Panc1 (cell line): ENCODE results near the gene CDH10. TPM values are rescaled to one million over a fixed set of nuclear protein-coding genes. Genes with fewer than 3 reads are reported as not detected.

Experiments used
- ATAC-seq: fragments of 200-7000 bp; cut with Tn5 transposase; 2 replicates; pipeline ENCODE4 v1.9.1; 2020; ENCODE audit warnings: mild to moderate bottlenecking, moderate library complexity
- BruUV-seq: library from RNA; stranded (reverse); fragments of 400-500 nt; replicated peaks from 2 replicates; lab custom pipeline; 2021; lab: Mats Ljungman, UMichigan
- CTCF ChIA-PET: fragments of 300-600 bp; sonication (Branson Sonifier 250); formaldehyde crosslinking; loops from one replicate; lab custom pipeline; 2022; ENCODE audit warnings: antibody characterized with exemption; lab: Charles Lee
- POLR2A ChIA-PET: fragments of 300-600 bp; sonication (Branson Sonifier 250); formaldehyde crosslinking; loops from one replicate; lab custom pipeline; 2022; ENCODE audit warnings: antibody characterized with exemption; lab: Charles Lee
- DNase-seq: peaks from one replicate; pipeline ENCODE4 v3.0.0-alpha.2; 2010; ENCODE audit warnings: low read depth, low spot score
- H3K27ac ChIP-seq: 2 replicates; pipeline ENCODE4 v1.5.1; 2011; ENCODE audit warnings: mild to moderate bottlenecking, low read length, inconsistent platforms
- H3K27me3 ChIP-seq: fragments of 200-500 bp; sonication (Bioruptor generic); 2 replicates; pipeline ENCODE4 v1.6.0; 2014; ENCODE audit warnings: low read length, inconsistent platforms; ENCODE audit not compliant: control insufficient read depth, insufficient read depth
- H3K36me3 ChIP-seq: fragments of 200-500 bp; sonication (Bioruptor generic); 2 replicates; pipeline ENCODE4 v1.5.1; 2014; ENCODE audit warnings: inconsistent platforms, mild to moderate bottlenecking, low read length, moderate library complexity; ENCODE audit not compliant: control insufficient read depth, insufficient read depth
- H3K4me1 ChIP-seq: 2 replicates; pipeline ENCODE4 v1.5.1; 2011; ENCODE audit warnings: inconsistent platforms, mild to moderate bottlenecking, low read length, moderate library complexity; ENCODE audit not compliant: control insufficient read depth, insufficient read depth
- H3K4me3 ChIP-seq, 2 experiments: 2 replicates each; pipeline ENCODE4 v1.5.1; 2011 to 2012; ENCODE audit warnings: low read depth in 2 of 2, low read length in 2 of 2, mild to moderate bottlenecking in 2 of 2, inconsistent platforms in 1 of 2, moderate library complexity in 1 of 2
- H3K9me3 ChIP-seq: fragments of 200-500 bp; sonication (Bioruptor generic); 2 replicates; pipeline ENCODE4 v1.5.1; 2014; ENCODE audit warnings: low read depth, mild to moderate bottlenecking, inconsistent platforms, low read length, moderate library complexity; ENCODE audit not compliant: control insufficient read depth, insufficient read depth
- POLR2AphosphoS5 ChIP-seq: IDR thresholded peaks from 2 replicates; pipeline ENCODE4 v1.6.1; 2012; ENCODE audit warnings: mild to moderate bottlenecking, low read depth, low read length, moderate library complexity
- SIN3A ChIP-seq: IDR thresholded peaks from 2 replicates; pipeline ENCODE4 v1.6.1; 2012; ENCODE audit warnings: low read depth, mild to moderate bottlenecking, low read length, moderate library complexity, borderline replicate concordance; ENCODE audit not compliant: insufficient read depth
- TCF7L2 ChIP-seq: IDR thresholded peaks from 2 replicates; pipeline ENCODE4 v1.6.1; 2011; ENCODE audit warnings: mild to moderate bottlenecking, low read depth, low read length, inconsistent platforms
- in situ Hi-C: cut with HindIII; loops from 2 replicates; pipeline ENCODE4 v1.10.0; 2016; ENCODE audit warnings: low sequenced_read_pairs, low pct_unique_long_range_greater_than_20kb
- intact Hi-C: fragments of 100-400 bp; cut with micrococcal nuclease; formaldehyde crosslinking; loops from one replicate; pipeline ENCODE4 v1.10.0; 2022; ENCODE audit not compliant: unreplicated experiment
- total RNA-seq: library from RNA; stranded (reverse); gene quantifications from one replicate; pipeline ENCODE4 v1.2.1, GENCODE V29; 2021; ENCODE audit not compliant: unreplicated experiment
- TF ChIP-seq, protein P1 (sequence below): fragments of 450-650 bp; IDR thresholded peaks from 2 replicates; pipeline ENCODE4 v1.5.1; 2017; ENCODE audit warnings: mild to moderate bottlenecking
- TF ChIP-seq, protein P2 (sequence below), 2 experiments: IDR thresholded peaks; 2 replicates each; pipeline ENCODE4 v1.6.1; 2011 to 2012; ENCODE audit warnings: low read depth in 2 of 2, control low read depth in 1 of 2, low read length in 1 of 2, mild to moderate bottlenecking in 1 of 2, moderate library complexity in 1 of 2; ENCODE audit not compliant: insufficient read depth in 1 of 2

The CDH10 gene
- total RNA-seq, 1 experiment from 2014 or later, result 0.72 TPM

DNA sequence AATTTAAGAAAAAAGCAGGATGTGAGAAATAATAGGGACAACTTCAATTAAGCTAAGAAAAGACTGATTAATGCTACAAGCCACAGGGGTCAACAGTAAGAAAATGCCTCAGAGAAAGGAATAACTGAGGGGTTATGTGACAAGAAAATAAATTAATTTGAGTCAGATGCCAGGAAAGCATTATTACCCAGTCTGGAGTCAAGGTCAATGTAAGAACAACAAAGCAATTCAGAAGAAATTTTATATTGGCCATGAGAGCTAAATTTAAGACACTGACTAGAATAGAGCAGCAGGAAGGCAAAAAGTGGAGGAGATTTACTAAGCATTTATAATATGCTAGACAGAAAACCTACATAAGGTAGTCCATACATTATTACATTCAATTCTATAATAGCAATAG, 73.5 kb downstream of the CDH10 start:
- no peaks in the 10 kb centered on the region for H3K36me3 ChIP-seq
- in situ Hi-C loops (no loop called here), intact Hi-C loops (no loop called here)
- no peak for DNase-seq
- POLR2A ChIA-PET, result no interaction called here
- ATAC-seq, result no peak
- H3K4me3 ChIP-seq, result no peak overlapping the region
- no peaks in the 10 kb centered on the region for H3K9me3 ChIP-seq
- BruUV-seq, result no TSS peak
- H3K27ac ChIP-seq, result no peak overlapping the region
- H3K27me3 ChIP-seq, result no peaks in the 10 kb centered on the region
- CTCF ChIA-PET, result no interaction called here
- TF ChIP-seq SIN3A (no peak), TCF7L2 (no peak), POLR2AphosphoS5 (no peak)
- TF ChIP-seq, protein P1, sequence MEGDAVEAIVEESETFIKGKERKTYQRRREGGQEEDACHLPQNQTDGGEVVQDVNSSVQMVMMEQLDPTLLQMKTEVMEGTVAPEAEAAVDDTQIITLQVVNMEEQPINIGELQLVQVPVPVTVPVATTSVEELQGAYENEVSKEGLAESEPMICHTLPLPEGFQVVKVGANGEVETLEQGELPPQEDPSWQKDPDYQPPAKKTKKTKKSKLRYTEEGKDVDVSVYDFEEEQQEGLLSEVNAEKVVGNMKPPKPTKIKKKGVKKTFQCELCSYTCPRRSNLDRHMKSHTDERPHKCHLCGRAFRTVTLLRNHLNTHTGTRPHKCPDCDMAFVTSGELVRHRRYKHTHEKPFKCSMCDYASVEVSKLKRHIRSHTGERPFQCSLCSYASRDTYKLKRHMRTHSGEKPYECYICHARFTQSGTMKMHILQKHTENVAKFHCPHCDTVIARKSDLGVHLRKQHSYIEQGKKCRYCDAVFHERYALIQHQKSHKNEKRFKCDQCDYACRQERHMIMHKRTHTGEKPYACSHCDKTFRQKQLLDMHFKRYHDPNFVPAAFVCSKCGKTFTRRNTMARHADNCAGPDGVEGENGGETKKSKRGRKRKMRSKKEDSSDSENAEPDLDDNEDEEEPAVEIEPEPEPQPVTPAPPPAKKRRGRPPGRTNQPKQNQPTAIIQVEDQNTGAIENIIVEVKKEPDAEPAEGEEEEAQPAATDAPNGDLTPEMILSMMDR, result no peak
- TF ChIP-seq, protein P2, sequence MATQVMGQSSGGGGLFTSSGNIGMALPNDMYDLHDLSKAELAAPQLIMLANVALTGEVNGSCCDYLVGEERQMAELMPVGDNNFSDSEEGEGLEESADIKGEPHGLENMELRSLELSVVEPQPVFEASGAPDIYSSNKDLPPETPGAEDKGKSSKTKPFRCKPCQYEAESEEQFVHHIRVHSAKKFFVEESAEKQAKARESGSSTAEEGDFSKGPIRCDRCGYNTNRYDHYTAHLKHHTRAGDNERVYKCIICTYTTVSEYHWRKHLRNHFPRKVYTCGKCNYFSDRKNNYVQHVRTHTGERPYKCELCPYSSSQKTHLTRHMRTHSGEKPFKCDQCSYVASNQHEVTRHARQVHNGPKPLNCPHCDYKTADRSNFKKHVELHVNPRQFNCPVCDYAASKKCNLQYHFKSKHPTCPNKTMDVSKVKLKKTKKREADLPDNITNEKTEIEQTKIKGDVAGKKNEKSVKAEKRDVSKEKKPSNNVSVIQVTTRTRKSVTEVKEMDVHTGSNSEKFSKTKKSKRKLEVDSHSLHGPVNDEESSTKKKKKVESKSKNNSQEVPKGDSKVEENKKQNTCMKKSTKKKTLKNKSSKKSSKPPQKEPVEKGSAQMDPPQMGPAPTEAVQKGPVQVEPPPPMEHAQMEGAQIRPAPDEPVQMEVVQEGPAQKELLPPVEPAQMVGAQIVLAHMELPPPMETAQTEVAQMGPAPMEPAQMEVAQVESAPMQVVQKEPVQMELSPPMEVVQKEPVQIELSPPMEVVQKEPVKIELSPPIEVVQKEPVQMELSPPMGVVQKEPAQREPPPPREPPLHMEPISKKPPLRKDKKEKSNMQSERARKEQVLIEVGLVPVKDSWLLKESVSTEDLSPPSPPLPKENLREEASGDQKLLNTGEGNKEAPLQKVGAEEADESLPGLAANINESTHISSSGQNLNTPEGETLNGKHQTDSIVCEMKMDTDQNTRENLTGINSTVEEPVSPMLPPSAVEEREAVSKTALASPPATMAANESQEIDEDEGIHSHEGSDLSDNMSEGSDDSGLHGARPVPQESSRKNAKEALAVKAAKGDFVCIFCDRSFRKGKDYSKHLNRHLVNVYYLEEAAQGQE (IDR thresholded peaks at IDR 0.05; ENCODE audit: insufficient read depth in 1 of 2, low read depth in 2 of 2, low read length in 1 of 2), result no peak
- H3K4me1 ChIP-seq, result no peaks in the 10 kb centered on the region

DNA sequence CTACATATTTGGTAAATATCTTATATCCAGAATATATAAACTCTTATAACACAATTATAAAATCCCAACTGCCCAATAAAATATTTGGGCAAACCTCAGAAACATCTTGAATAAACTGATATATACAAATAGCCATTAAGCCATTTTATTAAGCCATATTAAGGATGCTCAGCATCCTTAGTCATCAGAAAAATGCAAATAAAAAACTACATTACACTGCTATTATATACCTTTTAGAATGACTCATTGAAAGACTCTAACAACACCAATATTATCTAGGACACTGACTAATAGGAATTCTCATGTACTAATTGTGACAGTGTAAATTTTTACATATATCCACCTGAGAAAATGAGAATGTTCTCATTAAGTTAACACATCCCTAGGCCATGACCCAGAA, 77.8 kb downstream of the CDH10 start:
- no peaks in the 10 kb centered on the region for H3K36me3 ChIP-seq
- H3K27me3 ChIP-seq, result no peaks in the 10 kb centered on the region
- no TSS peak for BruUV-seq
- H3K4me3 ChIP-seq, result no peak overlapping the region
- CTCF ChIA-PET, result no interaction called here
- no peak for DNase-seq
- intact Hi-C loops, result no loop called here
- in situ Hi-C loops, result no loop called here
- no peaks in the 10 kb centered on the region for H3K9me3 ChIP-seq
- no peak overlapping the region for H3K27ac ChIP-seq
- POLR2A ChIA-PET, result no interaction called here
- TF ChIP-seq TCF7L2 (no peak), POLR2AphosphoS5 (no peak), SIN3A (no peak)
- TF ChIP-seq, protein P2 (IDR thresholded peaks at IDR 0.05; ENCODE audit: insufficient read depth in 1 of 2, low read depth in 2 of 2, low read length in 1 of 2), result no peak
- TF ChIP-seq, protein P1, result no peak
- H3K4me1 ChIP-seq, result no peaks in the 10 kb centered on the region
- no peak for ATAC-seq
